Stimulated activated naive CD8-positive, alpha-beta T cell treated with anti-CD3 and anti-CD28 coated beads, Interleukin-15, amount 100 ng/mL, for 72 hours (primary cell): Measurements from ENCODE around the gene GTF2H4.
"Not testable (repeated sequence)": the region's sequence is repeated elsewhere in the genome, so short reads cannot be mapped to it uniquely, and the experiment has no call there.

Experiments used
- ATAC-seq: fragments of 150-1000 bp; cut with Tn5 transposase; 2 replicates; pipeline ENCODE4 v1.10.0; 2021; ENCODE audit warnings: mild to moderate bottlenecking, moderate library complexity
- DNase-seq, 2 donors: peaks; one replicate each; pipeline ENCODE4 v3.0.0; 2021 to 2022
- H3K27ac Mint-ChIP-seq, 2 donors: one replicate each; pipeline ENCODE4 v1.8.0; 2022; ENCODE audit warnings: mild to moderate bottlenecking in 2 of 2, mixed read lengths in 2 of 2, moderate library complexity in 2 of 2
- H3K27me3 Mint-ChIP-seq: one replicate; pipeline ENCODE4 v1.8.0; 2022; ENCODE audit warnings: mixed read lengths
- H3K4me1 Mint-ChIP-seq: one replicate; pipeline ENCODE4 v1.8.0; 2022; ENCODE audit warnings: mild to moderate bottlenecking, mixed read lengths
- H3K4me3 Mint-ChIP-seq, 2 donors: one replicate each; pipeline ENCODE4 v1.8.0; 2022; ENCODE audit warnings: mild to moderate bottlenecking in 2 of 2, mixed read lengths in 2 of 2, moderate library complexity in 1 of 2
- H3K9me3 Mint-ChIP-seq, 2 donors: one replicate each; pipeline ENCODE4 v1.8.0; 2022; ENCODE audit warnings: mixed read lengths in 2 of 2

Gene GTF2H4

DNA sequence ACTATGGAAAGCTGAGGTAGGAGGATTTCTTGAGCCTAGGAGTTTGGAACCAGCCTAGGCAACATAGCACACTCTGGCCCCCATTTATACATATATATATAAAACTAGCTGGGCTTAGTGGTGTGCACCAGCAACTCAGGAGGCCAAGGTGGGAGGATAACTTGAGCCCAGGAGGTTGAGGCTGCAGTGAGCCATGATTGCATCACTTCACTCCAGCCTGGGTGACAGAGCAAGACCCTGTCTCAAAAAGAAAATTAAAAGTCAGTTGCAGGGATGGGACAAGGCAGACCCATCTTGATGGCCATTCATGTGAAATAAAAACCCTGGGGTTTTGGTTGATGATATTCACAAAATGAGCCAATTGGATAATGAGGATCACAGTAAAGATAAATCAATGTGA lies 6.6 kb upstream of the GTF2H4 start:
- no peak for DNase-seq
- H3K9me3 Mint-ChIP-seq: no peaks in the 10 kb centered on the region
- peak; percentile 33 for ATAC-seq
- peaks cover 11% of the 10 kb centered on the region for H3K4me1 Mint-ChIP-seq
- H3K27me3 Mint-ChIP-seq: no peaks in the 10 kb centered on the region
- H3K4me3 Mint-ChIP-seq: no peak overlapping the region
- no peak overlapping the region for H3K27ac Mint-ChIP-seq

DNA sequence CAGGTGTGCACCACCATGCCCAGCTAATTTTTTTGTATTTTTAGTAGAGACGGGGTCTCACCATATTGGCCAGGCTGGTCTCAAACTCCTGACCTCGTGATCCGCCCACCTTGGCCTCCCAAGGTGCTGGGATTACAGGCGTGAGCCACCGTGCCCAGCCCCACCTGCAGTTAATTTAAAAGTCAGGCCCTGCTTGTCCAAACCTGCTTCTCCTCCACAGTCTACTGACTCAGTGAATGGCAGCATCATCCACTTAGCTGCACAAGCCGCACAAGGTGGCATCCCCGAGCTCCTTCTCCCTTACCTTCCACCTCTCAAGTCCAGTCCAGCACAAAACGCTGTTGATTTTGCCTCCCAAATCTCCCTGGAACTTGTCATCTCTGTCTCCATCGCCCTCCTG lies 5.8 kb upstream of the GTF2H4 start:
- not testable (repeated sequence) for H3K4me3 Mint-ChIP-seq

GRCh38 chr6:30902709-30903108 lies 5.3 kb upstream of the GTF2H4 start:
- ATAC-seq (no peak), DNase-seq (no peak)
- peaks cover 11% of the 10 kb centered on the region for H3K4me1 Mint-ChIP-seq
- no peaks in the 10 kb centered on the region for H3K27me3 Mint-ChIP-seq
- no peaks in the 10 kb centered on the region for H3K9me3 Mint-ChIP-seq
- no peak overlapping the region for H3K27ac Mint-ChIP-seq
- no peak overlapping the region for H3K4me3 Mint-ChIP-seq

More for the DNA sequence above, 5.8 kb upstream of the GTF2H4 start:
- not testable (repeated sequence) for H3K27ac Mint-ChIP-seq, ATAC-seq, H3K9me3 Mint-ChIP-seq, DNase-seq, H3K27me3 Mint-ChIP-seq
- peaks cover 11% of the 10 kb centered on the region for H3K4me1 Mint-ChIP-seq

DNA sequence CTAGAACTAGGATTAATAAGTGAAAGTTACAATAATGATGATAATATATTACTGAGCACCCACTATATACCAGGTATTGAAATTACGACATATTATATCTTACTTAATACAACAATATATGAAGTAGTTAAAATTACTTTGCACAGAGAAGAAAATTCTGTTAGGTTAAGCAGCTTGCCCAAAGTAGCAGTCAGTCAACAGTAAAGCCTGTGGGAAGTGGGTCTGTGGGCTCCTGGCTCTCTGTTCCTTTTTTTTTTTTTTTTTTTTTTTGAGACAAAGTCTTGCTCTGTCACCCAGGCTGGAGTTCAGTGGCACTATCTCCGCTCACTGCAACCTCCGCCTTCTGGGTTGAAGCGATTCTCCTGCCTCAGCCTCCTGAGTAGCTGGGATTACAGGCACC lies 4.8 kb upstream of the GTF2H4 start:
- H3K9me3 Mint-ChIP-seq: no peaks in the 10 kb centered on the region
- DNase-seq (no peak), ATAC-seq (no peak)
- peaks cover 14% of the 10 kb centered on the region for H3K4me1 Mint-ChIP-seq
- no peaks in the 10 kb centered on the region for H3K27me3 Mint-ChIP-seq
- H3K4me3 Mint-ChIP-seq: no peak overlapping the region
- H3K27ac Mint-ChIP-seq: no peak overlapping the region

GRCh38 chr6:30907290-30907757 lies 683 bp upstream of the GTF2H4 start:
- DNase-seq, H3K27me3 Mint-ChIP-seq, ATAC-seq, H3K9me3 Mint-ChIP-seq, H3K27ac Mint-ChIP-seq: not testable (repeated sequence)
- peak overlapping the region; percentile 85 to 88 for H3K4me3 Mint-ChIP-seq
- peaks cover 33% of the 10 kb centered on the region for H3K4me1 Mint-ChIP-seq

DNA sequence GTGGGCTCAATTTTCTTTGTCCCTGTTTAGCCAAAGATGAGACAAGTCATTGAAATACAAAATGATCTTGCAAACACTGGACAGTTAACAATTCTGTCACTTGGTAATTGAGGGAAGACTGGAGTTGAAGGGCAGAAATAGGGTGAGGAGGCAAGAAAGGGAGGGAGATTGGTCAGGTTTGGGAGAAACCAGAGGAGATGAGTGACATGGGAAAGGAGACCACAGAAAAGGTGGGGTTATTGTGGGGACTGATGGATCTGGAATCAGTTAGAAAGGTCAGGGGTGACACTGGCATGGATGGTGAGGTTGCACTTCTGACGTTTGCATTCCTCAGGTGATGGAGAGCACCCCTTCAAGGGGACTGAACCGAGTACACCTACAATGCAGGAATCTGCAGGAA lies 693 bp downstream of the GTF2H4 start:
- H3K4me3 Mint-ChIP-seq: peak overlapping the region; percentile 85 to 88
- no peak for DNase-seq
- peak overlapping the region; percentile 2 to 79 for H3K27ac Mint-ChIP-seq
- H3K4me1 Mint-ChIP-seq: peaks cover 38% of the 10 kb centered on the region
- H3K27me3 Mint-ChIP-seq: no peaks in the 10 kb centered on the region
- H3K9me3 Mint-ChIP-seq: no peaks in the 10 kb centered on the region
- no peak for ATAC-seq

DNA sequence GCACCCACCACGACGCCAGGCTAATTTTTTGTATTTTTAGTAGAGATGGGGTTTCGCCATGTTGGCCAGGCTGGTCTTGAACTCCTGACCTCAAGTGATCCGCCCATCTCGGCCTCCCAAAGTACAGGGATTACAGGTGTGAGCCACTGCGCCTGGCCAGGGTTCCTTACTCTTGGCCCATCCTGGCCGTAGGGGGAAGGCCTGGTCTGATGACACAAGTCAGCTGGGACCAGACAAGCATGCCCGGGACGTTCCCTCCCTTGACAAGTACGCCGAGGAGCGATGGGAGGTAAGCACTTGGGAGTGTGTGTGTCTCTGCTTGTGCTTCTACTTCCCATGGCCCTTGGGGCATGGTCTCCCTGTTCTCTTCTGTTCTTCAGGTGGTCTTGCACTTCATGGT lies 2.5 kb downstream of the GTF2H4 start:
- H3K4me1 Mint-ChIP-seq: peaks cover 52% of the 10 kb centered on the region
- DNase-seq, H3K27ac Mint-ChIP-seq, H3K9me3 Mint-ChIP-seq, H3K4me3 Mint-ChIP-seq, H3K27me3 Mint-ChIP-seq, ATAC-seq: not testable (repeated sequence)

DNA sequence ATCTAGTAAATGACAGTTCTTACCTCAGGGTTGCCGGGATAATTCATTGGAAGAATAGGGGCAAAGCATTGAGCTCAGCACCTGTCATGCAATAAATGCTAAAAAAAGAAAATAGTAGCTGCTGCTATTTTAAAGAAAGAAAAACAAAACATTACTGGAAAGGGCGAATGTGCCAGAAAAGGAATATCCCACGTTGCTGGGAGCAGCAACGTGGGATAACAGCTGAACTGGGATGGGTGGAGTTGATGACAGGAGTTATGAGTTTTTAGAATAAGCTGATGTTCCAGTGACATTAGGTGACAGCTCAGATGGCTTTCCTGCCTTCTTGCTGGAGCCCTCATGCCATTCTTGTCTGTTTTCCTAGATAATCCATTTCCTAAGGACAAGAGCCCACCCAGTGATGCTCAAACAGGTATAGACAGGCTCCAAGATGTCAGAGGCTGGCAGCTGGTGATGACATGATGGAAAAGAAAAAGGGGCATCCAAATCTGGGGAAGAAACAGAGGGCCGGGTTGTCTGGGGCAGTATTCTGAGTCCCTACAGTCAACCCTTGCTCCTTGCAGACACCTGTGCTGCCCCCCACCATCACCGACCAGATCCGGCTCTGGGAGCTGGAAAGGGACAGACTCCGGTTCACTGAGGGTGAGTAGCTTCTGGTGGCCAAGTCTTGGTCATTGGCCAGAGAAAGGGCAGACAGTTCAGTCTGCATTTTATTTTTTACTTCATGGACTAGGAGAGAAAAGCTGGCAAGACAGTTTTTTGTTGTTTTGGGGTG lies 4.9 kb downstream of the GTF2H4 start:
- H3K4me1 Mint-ChIP-seq: peaks cover 72% of the 10 kb centered on the region

DNA sequence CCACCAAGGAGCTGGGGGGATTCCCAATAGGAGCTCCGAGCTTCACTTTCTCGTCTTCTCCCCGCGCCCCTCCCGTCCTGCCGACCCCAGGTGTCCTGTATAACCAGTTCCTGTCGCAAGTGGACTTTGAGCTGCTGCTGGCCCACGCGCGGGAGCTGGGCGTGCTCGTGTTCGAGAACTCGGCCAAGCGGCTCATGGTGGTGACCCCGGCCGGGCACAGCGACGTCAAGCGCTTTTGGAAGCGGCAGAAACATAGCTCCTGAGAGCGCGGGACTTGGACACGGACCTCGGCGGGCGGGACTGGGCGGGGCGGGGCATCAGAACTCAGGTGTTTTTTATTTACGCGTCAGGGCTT lies 5.7 kb downstream of the GTF2H4 start:
- H3K27me3 Mint-ChIP-seq: no peaks in the 10 kb centered on the region
- no peaks in the 10 kb centered on the region for H3K9me3 Mint-ChIP-seq
- peak overlapping the region; percentile 74 to 95 for H3K27ac Mint-ChIP-seq
- H3K4me3 Mint-ChIP-seq: peak overlapping the region; percentile 88 to 97
- DNase-seq: no peak
- ATAC-seq: no peak
- peaks cover 69% of the 10 kb centered on the region for H3K4me1 Mint-ChIP-seq

More for the DNA sequence above, 4.9 kb downstream of the GTF2H4 start:
- H3K27me3 Mint-ChIP-seq: no peaks in the 10 kb centered on the region
- H3K9me3 Mint-ChIP-seq: no peaks in the 10 kb centered on the region
- peak overlapping the region; percentile 88 to 97 for H3K4me3 Mint-ChIP-seq
- H3K27ac Mint-ChIP-seq: no peak overlapping the region
- ATAC-seq (no peak), DNase-seq (no peak)

DNA sequence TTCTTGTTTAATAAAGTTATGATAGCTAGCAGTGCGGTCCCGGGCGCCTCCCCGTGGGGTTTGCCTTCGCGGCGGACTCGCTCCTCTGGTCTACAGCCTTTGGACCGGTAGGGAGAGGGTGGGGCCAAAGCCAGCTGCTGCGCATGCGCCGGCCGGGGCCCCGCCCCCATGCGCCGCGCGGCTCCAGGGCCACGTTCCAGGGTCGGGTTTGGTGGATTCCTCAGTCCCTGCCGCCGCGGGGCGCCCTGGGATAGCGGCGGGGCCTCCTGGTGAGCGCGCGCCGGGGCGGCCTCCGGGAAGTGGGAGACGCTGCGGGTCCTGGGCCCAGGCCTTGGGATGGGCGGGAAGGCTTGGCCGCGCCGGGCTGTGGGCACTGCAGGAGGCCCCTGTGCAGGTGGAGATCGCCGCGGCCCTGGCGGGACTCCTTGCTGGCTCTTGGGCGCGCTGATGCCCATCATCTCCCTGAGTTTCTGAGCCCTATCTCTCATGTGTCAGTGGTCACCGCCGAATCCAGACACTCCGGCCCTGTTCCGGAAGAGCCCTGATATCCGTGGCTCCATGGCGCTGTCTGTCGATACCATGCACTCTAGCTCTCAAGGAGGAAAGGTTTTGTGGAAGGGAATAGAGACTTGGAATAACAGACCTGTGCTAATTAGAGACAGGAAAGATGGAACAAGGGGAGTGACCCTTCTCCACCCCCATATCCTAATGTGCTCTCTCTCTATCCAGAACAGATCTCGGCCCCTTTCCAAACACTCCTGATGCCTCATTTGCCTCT lies 6.3 kb downstream of the GTF2H4 start, which contains the start of gene VARS2:
Gene VARS2, plus strand, starts transcription at position 163 of the 778 bp plus-strand sequence. Its CDS starts 599 bp downstream, at position 762.
- Mint-ChIP-seq H3K4me1 (peaks cover 63% of the 10 kb centered on the region), H3K27ac (peak within 1 kb of the TSS; percentile 74 to 95), H3K27me3 (no peaks in the 10 kb centered on the region), H3K4me3 (peak within 1 kb of the TSS; percentile 88 to 97), H3K9me3 (no peaks in the 10 kb centered on the region)
- DNase-seq: peak; percentile 90 to 91
- ATAC-seq: peak; percentile 96

- peaks cover 59% of the 10 kb centered on the region for H3K4me1 Mint-ChIP-seq
- no peak for ATAC-seq
- no peaks in the 10 kb centered on the region for H3K9me3 Mint-ChIP-seq
- H3K4me3 Mint-ChIP-seq: peak overlapping the region; percentile 88 to 97
- H3K27me3 Mint-ChIP-seq: no peaks in the 10 kb centered on the region
- peak overlapping the region in 1 of 2 donors; percentile 95 for H3K27ac Mint-ChIP-seq
- peak; percentile 14 to 23 for DNase-seq
Observed at GRCh38 chr6:30914854-30915590, 7.0 kb downstream of the GTF2H4 start.

DNA sequence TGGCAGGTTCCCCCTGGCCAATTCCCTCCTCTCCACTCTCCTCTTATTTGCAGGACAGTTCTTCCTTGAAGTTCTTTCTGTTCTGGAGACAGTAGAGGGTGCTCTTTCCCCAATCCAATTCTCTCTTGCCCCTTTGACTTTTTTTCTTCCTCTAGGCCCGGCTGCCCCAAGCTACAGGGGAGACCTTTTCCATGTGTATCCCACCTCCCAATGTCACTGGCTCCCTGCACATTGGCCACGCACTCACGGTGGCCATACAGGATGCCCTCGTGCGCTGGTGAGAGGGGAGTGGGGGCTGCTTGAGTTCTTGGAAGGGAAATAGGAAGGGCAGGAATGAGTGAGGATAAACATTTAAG lies 7.6 kb downstream of the GTF2H4 start:
- Mint-ChIP-seq H3K4me3 (peak overlapping the region; percentile 88 to 97), H3K27me3 (no peaks in the 10 kb centered on the region), H3K27ac (peak overlapping the region; percentile 86 to 87), H3K4me1 (peaks cover 57% of the 10 kb centered on the region), H3K9me3 (no peaks in the 10 kb centered on the region)
- ATAC-seq (no peak), DNase-seq (peak in 1 of 2 donors; percentile 29)

DNA sequence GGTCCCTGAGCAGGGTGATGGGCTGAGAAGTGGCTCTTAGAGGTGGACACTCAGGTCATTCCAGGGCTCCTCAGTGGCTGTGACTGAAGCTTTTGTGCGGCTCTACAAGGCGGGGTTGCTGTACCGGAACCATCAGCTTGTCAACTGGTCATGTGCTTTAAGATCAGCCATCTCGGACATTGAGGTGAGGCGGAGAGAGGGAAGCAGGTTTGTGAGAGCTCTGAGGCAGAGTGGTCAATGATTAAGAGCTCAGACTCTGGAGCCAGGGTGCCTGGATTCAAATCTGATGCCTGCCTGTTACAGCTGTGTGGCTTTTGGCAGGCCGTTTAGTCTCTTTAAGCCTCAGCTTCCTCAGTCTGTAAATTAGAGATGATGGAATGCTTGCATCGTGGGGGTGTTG lies 9.0 kb downstream of the GTF2H4 start:
- H3K4me3 Mint-ChIP-seq: no peak overlapping the region
- peak overlapping the region; percentile 8 to 18 for H3K27ac Mint-ChIP-seq
- peaks cover 49% of the 10 kb centered on the region for H3K4me1 Mint-ChIP-seq
- ATAC-seq: no peak
- DNase-seq: no peak
- H3K9me3 Mint-ChIP-seq: no peaks in the 10 kb centered on the region
- H3K27me3 Mint-ChIP-seq: no peaks in the 10 kb centered on the region

- Mint-ChIP-seq H3K4me3 (no peak overlapping the region), H3K27ac (no peak overlapping the region), H3K9me3 (no peaks in the 10 kb centered on the region), H3K27me3 (no peaks in the 10 kb centered on the region), H3K4me1 (peaks cover 49% of the 10 kb centered on the region)
- DNase-seq (no peak), ATAC-seq (no peak)
Observed at GRCh38 chr6:30917487-30917886, 9.5 kb downstream of the GTF2H4 start.

DNA sequence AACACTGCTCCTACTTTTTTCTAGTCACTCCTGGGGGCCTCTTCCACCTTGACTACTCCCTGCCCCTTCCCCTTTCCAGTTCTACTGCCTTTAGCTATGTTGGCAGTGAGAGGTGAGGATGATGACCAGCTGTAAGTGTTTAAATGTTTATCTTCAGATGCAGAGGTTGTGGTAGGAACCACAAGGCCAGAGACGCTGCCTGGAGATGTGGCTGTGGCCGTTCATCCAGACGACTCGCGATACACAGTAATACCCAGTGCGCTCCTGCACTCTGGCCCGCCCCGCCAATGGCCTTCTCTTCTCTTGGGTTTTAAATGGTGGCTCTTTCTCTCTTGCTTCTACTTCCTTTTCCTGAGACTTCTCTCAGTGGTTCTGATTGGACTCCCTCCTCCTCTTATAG lies 10.7 kb downstream of the GTF2H4 start:
- no peak overlapping the region for H3K4me3 Mint-ChIP-seq
- no peaks in the 10 kb centered on the region for H3K27me3 Mint-ChIP-seq
- ATAC-seq (no peak), DNase-seq (no peak)
- no peak overlapping the region for H3K27ac Mint-ChIP-seq
- H3K9me3 Mint-ChIP-seq: no peaks in the 10 kb centered on the region
- H3K4me1 Mint-ChIP-seq: peaks cover 38% of the 10 kb centered on the region
